Activated CD4-positive, CD25-positive, alpha-beta regulatory T cell treated with anti-CD3 and anti-CD28 coated beads, Interleukin-2, amount 50 U/mL, for 16 hours (primary cell): ENCODE results near the gene WSCD1.

Experiments
- DNase-seq: peaks from one replicate; pipeline ENCODE4 v3.0.0-alpha.2; 2020; ENCODE audit warnings: low read depth, low spot score

WSCD1 gene

DNA sequence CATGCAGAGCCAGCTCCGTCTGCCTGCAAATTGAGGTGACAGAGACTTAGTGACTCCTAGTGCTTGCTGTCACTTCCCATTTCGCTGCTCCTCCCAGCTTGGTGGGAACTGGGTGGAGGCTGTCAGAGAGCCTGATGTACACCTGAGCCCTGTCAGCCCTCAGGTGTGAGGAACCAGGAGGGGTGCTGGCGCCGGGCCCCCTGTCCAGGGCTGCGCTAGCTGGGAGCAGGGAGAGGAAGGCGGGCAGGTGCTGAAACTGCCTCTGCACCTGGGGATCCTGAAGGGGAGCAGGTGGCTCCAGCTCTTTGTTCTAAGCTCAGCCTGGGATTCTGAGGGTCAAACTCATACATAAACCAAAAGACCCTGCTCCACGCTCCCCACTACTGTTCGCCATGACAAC lies 10.8 kb upstream of the WSCD1 start:
- no peak for DNase-seq

GRCh38 chr17:6061290-6061689 lies 8.9 kb upstream of the WSCD1 start:
- DNase-seq, result no peak

GRCh38 chr17:6064868-6065267 lies 5.3 kb upstream of the WSCD1 start:
- DNase-seq, result no peak

DNA sequence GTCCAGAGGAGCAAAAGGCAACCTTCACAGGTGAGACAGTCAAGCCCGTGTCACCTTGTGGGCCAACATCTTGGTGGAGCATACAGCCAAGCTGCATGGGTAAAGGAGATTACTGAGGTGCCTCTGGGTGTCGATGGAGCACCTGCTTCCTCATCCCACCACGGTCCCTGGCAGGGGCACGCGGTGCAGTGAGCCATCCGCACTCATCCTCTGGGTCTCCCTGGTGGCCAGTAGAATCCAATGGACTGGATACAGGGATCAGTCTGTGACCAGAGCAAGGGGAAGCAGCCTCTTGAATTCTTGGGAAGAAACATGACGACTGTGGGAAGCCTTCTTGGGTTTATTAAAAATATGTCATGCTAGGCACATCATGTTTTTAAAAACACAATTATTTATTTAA lies 4.8 kb upstream of the WSCD1 start:
- DNase-seq, result no peak

DNA sequence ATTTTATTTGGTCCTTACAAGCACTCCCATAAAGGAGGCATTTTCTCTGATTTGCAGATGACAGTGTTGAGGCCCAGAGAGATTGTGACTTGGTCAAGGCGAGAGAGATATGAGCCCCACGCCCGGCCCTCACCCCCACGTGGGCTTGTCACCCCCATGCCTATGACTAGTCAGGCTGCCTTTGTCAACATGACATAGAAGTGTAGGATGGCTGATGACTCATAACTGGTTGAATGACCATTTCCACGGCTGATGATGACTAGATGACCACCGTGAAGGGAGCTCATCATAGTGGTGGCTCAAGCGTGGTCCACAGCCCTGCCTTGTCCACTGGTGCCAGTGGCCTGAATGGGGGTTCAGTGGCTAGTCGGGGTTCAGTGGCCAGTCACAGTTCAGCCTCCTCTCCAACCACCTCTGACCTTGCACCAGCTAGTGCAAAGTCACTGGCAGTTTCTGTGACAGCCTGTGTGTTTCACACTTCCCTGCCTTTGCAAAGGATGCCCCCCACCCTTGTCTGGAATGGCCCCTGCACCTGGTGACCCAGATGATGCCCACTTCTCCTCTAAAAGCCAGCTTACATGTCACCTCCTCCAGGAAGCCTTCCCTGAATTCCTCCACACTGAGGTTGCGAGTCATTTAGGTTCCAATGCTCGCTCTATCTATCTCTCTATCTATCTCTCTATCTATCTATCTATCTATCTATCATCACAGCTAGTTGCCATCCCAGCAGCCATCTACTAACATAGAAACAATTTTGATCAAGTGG lies 3.8 kb upstream of the WSCD1 start:
- no peak for DNase-seq

- no peak for DNase-seq
Observed at GRCh38 chr17:6067060-6067459, 3.1 kb upstream of the WSCD1 start.

DNA sequence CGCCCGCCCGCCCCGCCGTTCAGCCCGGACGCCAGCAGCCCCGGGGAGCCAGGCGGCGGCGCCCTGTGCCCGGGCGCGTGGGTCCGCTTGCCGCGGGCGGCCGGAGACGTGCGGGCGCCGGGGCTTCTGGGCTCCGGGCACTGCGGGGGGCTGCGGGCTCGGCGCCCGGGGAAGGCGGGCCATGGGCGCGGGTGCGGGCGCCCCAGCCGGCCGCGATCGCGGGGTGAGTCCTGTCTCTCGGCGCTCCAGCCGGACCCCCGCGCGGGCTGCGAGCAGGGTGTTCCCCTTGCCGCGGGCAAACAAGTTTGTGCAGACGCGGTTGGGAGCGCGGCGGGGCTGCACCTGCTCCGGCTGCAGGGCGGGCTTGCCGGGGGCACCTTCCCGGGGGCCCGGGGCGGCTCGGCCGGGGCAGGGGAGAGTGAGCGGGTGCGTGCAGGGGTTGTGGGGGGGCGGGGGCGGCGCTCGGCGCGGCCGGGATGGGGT lies 292 bp downstream of the WSCD1 start:
- no peak for DNase-seq

DNA sequence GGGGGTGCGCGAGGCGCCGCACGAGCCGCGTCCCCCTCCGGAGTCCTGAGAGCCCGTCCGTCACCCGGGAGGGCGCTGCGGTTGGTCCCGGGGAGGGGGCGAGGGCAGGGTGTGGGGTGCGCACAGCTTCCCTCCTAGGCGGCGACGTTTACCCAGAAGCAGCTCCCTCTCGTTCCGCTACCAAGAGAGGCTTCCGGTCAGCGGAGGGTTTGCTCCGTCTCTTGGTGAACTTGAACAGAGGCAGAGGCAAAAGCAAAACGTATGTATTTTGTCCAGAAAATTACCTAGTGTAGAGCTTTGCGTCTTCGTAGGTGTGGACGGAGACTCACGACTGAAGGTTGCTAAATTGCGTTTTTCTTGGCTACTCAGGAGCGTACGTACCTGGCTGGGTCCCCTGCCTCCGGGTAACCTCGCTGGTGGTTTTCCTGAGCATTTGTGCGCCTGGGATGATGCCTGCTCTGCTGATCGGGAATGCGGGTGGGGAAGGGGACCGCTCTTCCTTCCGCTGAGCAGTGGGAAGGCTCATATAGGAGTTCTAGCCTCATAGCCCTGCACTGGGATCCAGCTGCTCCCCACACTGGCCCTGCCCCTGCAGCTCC lies 833 bp downstream of the WSCD1 start:
- no peak for DNase-seq

GRCh38 chr17:6071528-6072065 lies 1.4 kb downstream of the WSCD1 start:
- DNase-seq, result no peak

GRCh38 chr17:6072157-6072556 lies 2.0 kb downstream of the WSCD1 start:
- DNase-seq, result no peak

GRCh38 chr17:6072611-6073010 lies 2.4 kb downstream of the WSCD1 start:
- no peak for DNase-seq

DNA sequence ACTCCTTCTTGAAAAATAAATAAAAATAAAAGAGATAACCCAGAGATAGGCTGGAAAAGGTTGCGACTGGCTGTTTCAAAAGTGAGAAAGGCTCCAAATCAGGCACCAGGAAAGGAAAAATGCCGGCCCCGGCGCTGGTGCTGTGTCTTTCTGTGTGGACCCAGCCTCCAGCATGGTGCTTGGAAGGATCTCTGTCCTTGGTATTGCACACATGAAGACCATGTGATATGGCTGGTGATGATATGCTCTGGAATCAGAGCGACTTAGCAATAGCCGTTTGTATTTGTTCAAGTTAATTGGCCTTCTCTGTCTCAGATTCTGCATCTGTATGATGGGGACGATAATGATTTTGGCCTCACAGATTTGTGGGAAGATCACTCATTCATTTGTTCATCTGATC lies 3.4 kb downstream of the WSCD1 start:
- DNase-seq, result no peak

DNA sequence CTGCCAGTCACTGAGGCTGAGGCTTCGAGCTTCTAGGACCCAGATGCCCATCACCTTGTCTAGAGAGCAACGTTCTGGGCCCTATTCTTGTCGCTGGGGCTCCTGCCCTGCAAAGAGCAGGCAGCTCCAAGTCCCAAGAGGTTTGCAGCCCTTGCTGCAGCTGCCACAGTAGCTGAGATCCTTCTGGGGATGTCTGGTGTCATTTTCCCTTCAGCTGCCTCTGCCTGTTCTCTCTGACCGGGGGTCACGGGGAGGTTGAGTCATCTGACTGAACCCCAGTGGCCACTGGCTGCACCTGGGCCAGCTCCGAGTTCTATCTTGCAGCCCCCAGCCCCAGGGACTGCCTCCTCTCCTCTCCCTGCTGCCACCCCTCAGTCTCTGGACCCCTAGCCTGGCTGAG lies 4.9 kb downstream of the WSCD1 start:
- no peak for DNase-seq

- DNase-seq, result no peak
Observed at GRCh38 chr17:6075845-6076244, 5.7 kb downstream of the WSCD1 start.

DNA sequence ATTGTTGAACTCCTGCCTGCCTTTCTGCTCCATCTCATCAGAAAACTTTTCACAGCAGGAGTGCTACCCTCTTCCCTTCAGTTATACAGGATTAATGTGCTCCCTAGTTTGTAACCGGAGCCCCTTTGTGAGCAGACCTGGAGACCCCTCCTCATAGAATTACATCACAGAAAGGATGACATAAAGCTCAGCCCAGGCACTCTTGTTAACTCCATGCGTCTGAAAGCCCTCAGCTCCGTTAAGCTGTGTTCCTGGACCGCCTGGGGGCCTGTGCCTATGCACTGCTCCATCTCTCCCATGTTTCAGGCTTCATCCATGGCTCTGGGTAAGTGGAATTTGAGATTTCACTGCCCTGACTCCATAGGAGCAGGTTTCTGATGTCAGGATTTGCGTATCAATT lies 7.6 kb downstream of the WSCD1 start:
- no peak for DNase-seq

DNA sequence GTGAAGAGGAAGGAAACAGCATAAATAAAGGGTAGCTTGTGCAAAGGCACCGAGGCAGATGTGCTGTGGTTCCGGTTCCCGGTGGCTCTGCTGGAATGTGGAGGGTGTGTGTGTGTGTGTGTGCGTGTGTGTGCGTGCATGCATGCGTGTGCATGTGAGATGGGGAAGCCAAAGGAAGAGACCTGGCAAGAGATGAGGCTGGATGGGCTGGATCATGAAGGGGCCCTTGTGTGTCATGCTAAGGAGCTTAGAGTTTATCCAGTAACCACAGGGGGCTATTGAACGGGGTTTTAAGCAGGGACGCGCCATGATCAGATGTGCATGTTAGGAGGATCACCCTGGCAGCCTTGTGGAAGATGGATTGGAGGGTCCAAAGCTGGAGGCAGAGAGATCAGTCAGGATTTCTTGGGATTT lies 8.3 kb downstream of the WSCD1 start:
- DNase-seq, result no peak

GRCh38 chr17:6079155-6079888 lies 9.1 kb downstream of the WSCD1 start:
- no peak for DNase-seq

DNA sequence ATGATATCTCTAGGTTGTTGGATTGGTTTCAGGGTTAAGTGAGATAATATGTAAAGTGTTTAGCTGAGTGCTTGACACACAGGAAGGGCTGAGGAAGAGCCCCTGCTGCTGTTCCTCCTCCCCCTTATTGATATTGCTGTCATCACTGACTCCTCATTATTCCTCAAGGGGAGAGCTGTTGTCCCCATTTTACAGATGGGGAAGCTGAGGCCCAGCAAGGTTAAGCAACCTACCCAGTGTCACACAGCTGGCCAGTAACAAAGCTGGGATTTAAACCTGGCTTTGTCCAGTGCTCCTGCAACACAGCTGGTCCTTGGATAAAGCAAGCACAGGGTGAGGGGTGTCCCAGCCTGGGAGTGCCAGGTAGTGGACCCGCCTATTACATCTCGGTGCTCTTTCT lies 9.8 kb downstream of the WSCD1 start:
- no peak for DNase-seq

GRCh38 chr17:6080711-6081430 lies 10.7 kb downstream of the WSCD1 start:
- DNase-seq, result no peak

GRCh38 chr17:6082335-6082734 lies 12.2 kb downstream of the WSCD1 start:
- no peak for DNase-seq

- no peak for DNase-seq
Observed at GRCh38 chr17:6084311-6085161, 14.4 kb downstream of the WSCD1 start.
